Duodenal mucosa (tissue), 2 donors: ENCODE data around the gene TMEM69.
"Not testable (repeated sequence)": the region's sequence is repeated elsewhere in the genome, so short reads cannot be mapped to it uniquely, and the experiment has no call there.

ENCODE experiments used
- H3K27ac ChIP-seq: one replicate; pipeline ENCODE4 v1.7.0; 2013; ENCODE audit warnings: low read depth, low read length
- H3K27me3 ChIP-seq, 2 donors: one replicate each; pipeline ENCODE4 v1.7.0; 2013; ENCODE audit warnings: low read length in 2 of 2, control low read depth in 1 of 2; ENCODE audit not compliant: insufficient read depth in 2 of 2, control insufficient read depth in 1 of 2
- H3K36me3 ChIP-seq, 2 donors: one replicate each; pipeline ENCODE4 v1.7.0; 2013; ENCODE audit warnings: low read length in 2 of 2, control low read depth in 1 of 2; ENCODE audit not compliant: insufficient read depth in 2 of 2, control insufficient read depth in 1 of 2
- H3K4me1 ChIP-seq, 2 donors: one replicate each; pipeline ENCODE4 v1.7.0; 2013; ENCODE audit warnings: low read length in 2 of 2, control low read depth in 1 of 2; ENCODE audit not compliant: insufficient read depth in 2 of 2, control insufficient read depth in 1 of 2
- H3K4me3 ChIP-seq, 2 donors: one replicate each; pipeline ENCODE4 v1.7.0; 2013; ENCODE audit warnings: low read length in 2 of 2, low read depth in 1 of 2
- H3K9ac ChIP-seq, 2 donors: one replicate each; pipeline ENCODE4 v1.7.0; 2013; ENCODE audit warnings: low read length in 2 of 2, low read depth in 1 of 2
- H3K9me3 ChIP-seq, 2 donors: one replicate each; pipeline ENCODE4 v1.7.0; 2013; ENCODE audit warnings: low read length in 2 of 2, control low read depth in 1 of 2; ENCODE audit not compliant: control insufficient read depth in 1 of 2

The TMEM69 gene

GRCh38 chr1:45730075-45730779 is 42.2 kb downstream of the TMEM69 start:
- no peaks in the 10 kb centered on the region for H3K27me3 ChIP-seq
- H3K36me3 ChIP-seq: peaks cover 0 to 3% of the 10 kb centered on the region in 2 donors
- no peak overlapping the region for H3K9ac ChIP-seq
- no peaks in the 10 kb centered on the region for H3K4me1 ChIP-seq
- H3K27ac ChIP-seq: no peak overlapping the region
- H3K4me3 ChIP-seq: no peak overlapping the region
- no peaks in the 10 kb centered on the region for H3K9me3 ChIP-seq

DNA sequence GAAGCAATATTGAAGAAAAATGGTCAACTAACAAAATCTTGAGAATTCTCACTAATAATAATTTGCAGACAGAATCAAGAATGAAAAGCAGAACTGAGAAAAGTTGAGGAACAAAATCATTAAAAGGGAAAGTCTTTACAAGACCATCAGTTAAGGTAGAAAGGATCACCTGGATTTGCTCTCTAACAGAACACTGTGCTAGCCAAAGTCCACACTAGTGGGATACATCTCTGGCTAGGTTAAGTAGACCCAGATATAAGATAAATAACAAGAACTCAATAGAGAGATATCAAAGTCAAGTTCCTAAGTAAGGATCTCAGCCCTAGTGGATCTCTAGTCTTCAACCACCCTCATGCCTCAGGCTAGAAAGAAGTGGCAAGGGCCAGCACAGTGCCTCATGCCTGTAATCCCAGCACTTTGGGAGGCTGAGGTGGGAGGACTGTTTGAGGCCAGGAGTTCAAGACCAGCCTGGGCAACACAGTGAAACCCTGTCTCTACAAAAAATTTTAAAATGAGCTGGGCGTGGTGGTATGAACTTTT is 42.9 kb downstream of the TMEM69 start:
- Histone ChIP-seq H3K27me3 (no peaks in the 10 kb centered on the region), H3K27ac (no peak overlapping the region), H3K4me1 (no peaks in the 10 kb centered on the region), H3K9me3 (no peaks in the 10 kb centered on the region), H3K36me3 (peaks cover 0 to 3% of the 10 kb centered on the region in 2 donors), H3K9ac (no peak overlapping the region), H3K4me3 (no peak overlapping the region)

DNA sequence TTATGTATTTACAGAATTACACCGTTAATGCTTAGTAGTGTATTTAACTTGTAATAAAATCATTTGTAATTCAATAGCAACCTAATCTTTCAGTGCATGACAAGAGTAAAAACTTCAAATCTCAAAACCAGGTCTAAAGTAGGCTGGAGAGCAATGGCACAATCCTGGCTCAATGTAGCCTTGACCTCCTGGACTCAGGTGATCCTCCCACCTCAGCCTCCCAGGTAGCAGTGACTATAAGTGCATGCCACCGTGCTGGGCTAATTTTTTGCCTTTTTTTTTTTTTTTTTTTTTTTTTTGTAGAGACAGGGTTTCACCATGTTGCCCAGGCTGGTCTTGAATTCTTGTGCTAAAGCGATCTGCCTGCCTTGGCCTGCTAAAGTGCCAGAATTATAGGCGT is 51.2 kb downstream of the TMEM69 start:
- H3K9ac ChIP-seq: no peak overlapping the region
- no peak overlapping the region for H3K27ac ChIP-seq
- H3K27me3 ChIP-seq: no peaks in the 10 kb centered on the region
- no peak overlapping the region for H3K4me3 ChIP-seq
- no peaks in the 10 kb centered on the region for H3K4me1 ChIP-seq
- H3K9me3 ChIP-seq: no peaks in the 10 kb centered on the region
- peaks cover 0 to 14% of the 10 kb centered on the region in 2 donors for H3K36me3 ChIP-seq

DNA sequence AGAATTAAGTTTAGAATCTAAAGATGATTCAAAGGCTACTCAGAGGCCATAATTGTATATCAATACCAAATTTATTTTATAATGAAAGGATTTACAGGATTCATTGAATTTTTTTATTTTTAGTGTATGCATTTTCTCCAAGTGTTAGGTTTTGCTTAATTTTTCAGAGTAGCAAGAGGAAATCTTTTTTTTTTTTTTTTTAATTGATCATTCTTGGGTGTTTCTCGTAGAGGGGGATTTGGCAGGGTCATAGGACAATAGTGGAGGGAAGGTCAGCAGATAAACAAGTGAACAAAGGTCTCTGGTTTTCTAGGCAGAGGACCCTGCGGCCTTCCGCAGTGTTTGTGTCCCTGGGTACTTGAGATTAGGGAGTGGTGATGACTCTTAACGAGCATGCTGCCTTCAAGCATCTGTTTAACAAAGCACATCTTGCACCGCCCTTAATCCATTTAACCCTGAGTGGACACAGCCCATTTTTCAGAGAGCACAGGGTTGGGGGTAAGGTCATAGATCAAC is 51.7 kb downstream of the TMEM69 start:
- not testable (repeated sequence) for H3K9me3 ChIP-seq, H3K27me3 ChIP-seq, H3K4me1 ChIP-seq, H3K4me3 ChIP-seq, H3K9ac ChIP-seq, H3K27ac ChIP-seq
- peaks cover 0 to 14% of the 10 kb centered on the region in 2 donors for H3K36me3 ChIP-seq
